Measurements from ENCODE around the gene SERF2. TPM values are rescaled to one million over a fixed set of nuclear protein-coding genes. Genes with fewer than 3 reads are reported as not detected.
A peak's percentile ranks its signal among the peaks of the same experiment; 100 is the strongest.

Gene SERF2
- total and polyA plus RNA-seq, 2 of the 13 experiments (the other 11 are each of a cell fraction or from before 2014, with no cell fraction given): 811 to 1,257 TPM

DNA sequence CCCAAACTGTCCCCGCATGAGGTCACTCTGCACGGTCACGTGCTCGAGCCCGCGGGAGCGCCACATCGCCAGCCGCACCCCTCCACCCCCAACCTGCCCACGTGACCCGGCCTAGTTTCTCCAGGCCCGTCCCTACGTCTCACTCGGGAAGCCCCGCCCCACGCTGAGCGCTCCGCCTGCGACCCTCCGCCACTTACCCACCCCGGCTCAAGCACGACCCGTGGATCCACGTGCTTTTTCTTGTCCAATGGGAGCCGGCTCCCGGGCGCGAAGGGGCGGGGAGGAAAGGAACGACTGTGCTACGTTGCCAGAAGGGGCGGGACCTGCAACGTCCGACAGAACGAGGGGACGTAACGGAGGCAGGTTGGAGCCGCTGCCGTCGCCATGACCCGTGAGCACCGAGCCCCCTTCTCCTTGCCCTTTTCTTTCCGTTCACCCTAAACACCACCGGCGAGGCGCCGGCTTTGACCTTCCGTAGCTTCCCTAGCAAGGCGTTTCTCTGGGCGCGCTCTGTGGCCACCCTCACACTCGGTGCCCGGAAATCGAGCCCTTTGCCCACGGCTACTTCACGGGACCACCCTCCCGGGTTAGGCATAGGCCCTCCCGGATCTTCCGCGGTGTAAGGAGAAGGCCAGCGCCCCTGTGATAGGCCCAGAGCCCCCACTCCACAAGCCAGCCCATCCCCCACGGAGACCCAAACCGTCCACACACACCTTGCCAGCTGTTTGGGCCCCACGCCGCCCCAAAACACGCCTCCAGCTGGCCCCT is at the start of gene SERF2 (continued):
- TF ChIP-seq, protein P1, sequence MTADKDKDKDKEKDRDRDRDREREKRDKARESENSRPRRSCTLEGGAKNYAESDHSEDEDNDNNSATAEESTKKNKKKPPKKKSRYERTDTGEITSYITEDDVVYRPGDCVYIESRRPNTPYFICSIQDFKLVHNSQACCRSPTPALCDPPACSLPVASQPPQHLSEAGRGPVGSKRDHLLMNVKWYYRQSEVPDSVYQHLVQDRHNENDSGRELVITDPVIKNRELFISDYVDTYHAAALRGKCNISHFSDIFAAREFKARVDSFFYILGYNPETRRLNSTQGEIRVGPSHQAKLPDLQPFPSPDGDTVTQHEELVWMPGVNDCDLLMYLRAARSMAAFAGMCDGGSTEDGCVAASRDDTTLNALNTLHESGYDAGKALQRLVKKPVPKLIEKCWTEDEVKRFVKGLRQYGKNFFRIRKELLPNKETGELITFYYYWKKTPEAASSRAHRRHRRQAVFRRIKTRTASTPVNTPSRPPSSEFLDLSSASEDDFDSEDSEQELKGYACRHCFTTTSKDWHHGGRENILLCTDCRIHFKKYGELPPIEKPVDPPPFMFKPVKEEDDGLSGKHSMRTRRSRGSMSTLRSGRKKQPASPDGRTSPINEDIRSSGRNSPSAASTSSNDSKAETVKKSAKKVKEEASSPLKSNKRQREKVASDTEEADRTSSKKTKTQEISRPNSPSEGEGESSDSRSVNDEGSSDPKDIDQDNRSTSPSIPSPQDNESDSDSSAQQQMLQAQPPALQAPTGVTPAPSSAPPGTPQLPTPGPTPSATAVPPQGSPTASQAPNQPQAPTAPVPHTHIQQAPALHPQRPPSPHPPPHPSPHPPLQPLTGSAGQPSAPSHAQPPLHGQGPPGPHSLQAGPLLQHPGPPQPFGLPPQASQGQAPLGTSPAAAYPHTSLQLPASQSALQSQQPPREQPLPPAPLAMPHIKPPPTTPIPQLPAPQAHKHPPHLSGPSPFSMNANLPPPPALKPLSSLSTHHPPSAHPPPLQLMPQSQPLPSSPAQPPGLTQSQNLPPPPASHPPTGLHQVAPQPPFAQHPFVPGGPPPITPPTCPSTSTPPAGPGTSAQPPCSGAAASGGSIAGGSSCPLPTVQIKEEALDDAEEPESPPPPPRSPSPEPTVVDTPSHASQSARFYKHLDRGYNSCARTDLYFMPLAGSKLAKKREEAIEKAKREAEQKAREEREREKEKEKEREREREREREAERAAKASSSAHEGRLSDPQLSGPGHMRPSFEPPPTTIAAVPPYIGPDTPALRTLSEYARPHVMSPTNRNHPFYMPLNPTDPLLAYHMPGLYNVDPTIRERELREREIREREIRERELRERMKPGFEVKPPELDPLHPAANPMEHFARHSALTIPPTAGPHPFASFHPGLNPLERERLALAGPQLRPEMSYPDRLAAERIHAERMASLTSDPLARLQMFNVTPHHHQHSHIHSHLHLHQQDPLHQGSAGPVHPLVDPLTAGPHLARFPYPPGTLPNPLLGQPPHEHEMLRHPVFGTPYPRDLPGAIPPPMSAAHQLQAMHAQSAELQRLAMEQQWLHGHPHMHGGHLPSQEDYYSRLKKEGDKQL (CRISPR knock-in tag; IDR thresholded peaks at IDR 0.05; ENCODE audit: low read depth): no peak
- peak; percentile 78 for TF ChIP-seq ZNF605 (CRISPR knock-in tag; IDR thresholded peaks at IDR 0.05)
- TF ChIP-seq SIN3A (IDR thresholded peaks at IDR 0.05; ENCODE audit: borderline replicate concordance, low read depth, low read length): peak; percentile 81; the same call in 1 of the 2 replicates
- TF ChIP-seq, protein P2, sequence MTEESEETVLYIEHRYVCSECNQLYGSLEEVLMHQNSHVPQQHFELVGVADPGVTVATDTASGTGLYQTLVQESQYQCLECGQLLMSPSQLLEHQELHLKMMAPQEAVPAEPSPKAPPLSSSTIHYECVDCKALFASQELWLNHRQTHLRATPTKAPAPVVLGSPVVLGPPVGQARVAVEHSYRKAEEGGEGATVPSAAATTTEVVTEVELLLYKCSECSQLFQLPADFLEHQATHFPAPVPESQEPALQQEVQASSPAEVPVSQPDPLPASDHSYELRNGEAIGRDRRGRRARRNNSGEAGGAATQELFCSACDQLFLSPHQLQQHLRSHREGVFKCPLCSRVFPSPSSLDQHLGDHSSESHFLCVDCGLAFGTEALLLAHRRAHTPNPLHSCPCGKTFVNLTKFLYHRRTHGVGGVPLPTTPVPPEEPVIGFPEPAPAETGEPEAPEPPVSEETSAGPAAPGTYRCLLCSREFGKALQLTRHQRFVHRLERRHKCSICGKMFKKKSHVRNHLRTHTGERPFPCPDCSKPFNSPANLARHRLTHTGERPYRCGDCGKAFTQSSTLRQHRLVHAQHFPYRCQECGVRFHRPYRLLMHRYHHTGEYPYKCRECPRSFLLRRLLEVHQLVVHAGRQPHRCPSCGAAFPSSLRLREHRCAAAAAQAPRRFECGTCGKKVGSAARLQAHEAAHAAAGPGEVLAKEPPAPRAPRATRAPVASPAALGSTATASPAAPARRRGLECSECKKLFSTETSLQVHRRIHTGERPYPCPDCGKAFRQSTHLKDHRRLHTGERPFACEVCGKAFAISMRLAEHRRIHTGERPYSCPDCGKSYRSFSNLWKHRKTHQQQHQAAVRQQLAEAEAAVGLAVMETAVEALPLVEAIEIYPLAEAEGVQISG (CRISPR knock-in tag; IDR thresholded peaks at IDR 0.05): peak; percentile 46; the same call in 1 of the 2 replicates
- no peak; the same call in 1 of the 2 replicates for TF ChIP-seq FOSL2 (CRISPR knock-in tag; IDR thresholded peaks at IDR 0.05)
- no peak for TF ChIP-seq TCF7 (IDR thresholded peaks at IDR 0.05; ENCODE audit: low read depth)
- no peak for TF ChIP-seq ZNF484 (CRISPR knock-in tag; IDR thresholded peaks at IDR 0.05; ENCODE audit: borderline replicate concordance, low read depth)
- peak; percentile 67; the same call in 1 of the 2 replicates for TF ChIP-seq ZNF567 (CRISPR knock-in tag; IDR thresholded peaks at IDR 0.05; ENCODE audit: borderline replicate concordance)
- peak; percentile 69; the same call in 1 of the 2 replicates for TF ChIP-seq ZNF124 (CRISPR knock-in tag; IDR thresholded peaks at IDR 0.05)
- no peak for TF ChIP-seq SOX5 (CRISPR knock-in tag; IDR thresholded peaks at IDR 0.05; ENCODE audit: borderline replicate concordance)
- no peak; the same call in 1 of the 2 replicates for TF ChIP-seq ZNF563 (CRISPR knock-in tag; IDR thresholded peaks at IDR 0.05)
- peak; percentile 75; the same call in 1 of the 2 replicates for TF ChIP-seq KLF6 (CRISPR knock-in tag; IDR thresholded peaks at IDR 0.05)
- peak; percentile 63 for TF ChIP-seq SP2 (CRISPR knock-in tag; IDR thresholded peaks at IDR 0.05)
- peak; percentile 17 for TF ChIP-seq ZNF883 (CRISPR knock-in tag; IDR thresholded peaks at IDR 0.05; ENCODE audit: not compliant biosample characterization)
- peak; percentile 87 for TF ChIP-seq DMAP1 (CRISPR knock-in tag; IDR thresholded peaks at IDR 0.05)
- TF ChIP-seq, protein P3, sequence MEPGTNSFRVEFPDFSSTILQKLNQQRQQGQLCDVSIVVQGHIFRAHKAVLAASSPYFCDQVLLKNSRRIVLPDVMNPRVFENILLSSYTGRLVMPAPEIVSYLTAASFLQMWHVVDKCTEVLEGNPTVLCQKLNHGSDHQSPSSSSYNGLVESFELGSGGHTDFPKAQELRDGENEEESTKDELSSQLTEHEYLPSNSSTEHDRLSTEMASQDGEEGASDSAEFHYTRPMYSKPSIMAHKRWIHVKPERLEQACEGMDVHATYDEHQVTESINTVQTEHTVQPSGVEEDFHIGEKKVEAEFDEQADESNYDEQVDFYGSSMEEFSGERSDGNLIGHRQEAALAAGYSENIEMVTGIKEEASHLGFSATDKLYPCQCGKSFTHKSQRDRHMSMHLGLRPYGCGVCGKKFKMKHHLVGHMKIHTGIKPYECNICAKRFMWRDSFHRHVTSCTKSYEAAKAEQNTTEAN (CRISPR knock-in tag; conservative IDR thresholded peaks at IDR 0.05): no peak; the same call in 1 of the 2 replicates

Measured in HepG2 (cell line).